A549 (cell line): Measurements from ENCODE around the gene C11orf68. TPM values are rescaled to one million over a fixed set of nuclear protein-coding genes. Genes with fewer than 3 reads are reported as not detected.
A peak's percentile ranks its signal among the peaks of the same experiment; 100 is the strongest.

ENCODE experiments used
- ATAC-seq, 2 experiments: fragments of 200-7000 bp in 1 of 2; fragments of >200 bp in 1 of 2; cut with Nextera tagmentation in 1 of 2; cut with Tn5 transposase in 1 of 2; 3 replicates each; pipeline versions ENCODE4 v1.8.0 to v1.9.1; 2018 to 2020; ENCODE audit warnings: mild to moderate bottlenecking in 1 of 2, moderate library complexity in 1 of 2
- CTCF ChIA-PET: fragments of 300-600 bp; sonication (Branson Sonifier 250); formaldehyde crosslinking; extraction: SDS; loops from one replicate; lab custom pipeline; 2021; ENCODE audit warnings: antibody characterized with exemption, inconsistent platforms; lab: Yijun Ruan, JAX
- POLR2A ChIA-PET: fragments of 350-600 bp; formaldehyde crosslinking; extraction: SDS; loops from one replicate; lab custom pipeline; 2021; ENCODE audit warnings: antibody characterized with exemption, inconsistent platforms; lab: Yijun Ruan, JAX
- DNase-seq, 2 experiments: peaks; one replicate each; pipeline versions ENCODE4 v3.0.0 to v3.0.0-alpha.2; 2011 to 2016; ENCODE audit warnings: low read depth in 1 of 2, low spot score in 1 of 2
- FAIRE-seq: peaks from 2 replicates; lab custom pipeline; 2011; peaks lifted over from hg19 to GRCh38; lab: Jason Lieb, UNC
- H3K27ac ChIP-seq, 2 experiments: fragments of >200 bp; sonication (Bioruptor Twin); formaldehyde crosslinking; 3 replicates each; pipeline ENCODE4 v1.5.1; 2016 to 2017
- H3K4me1 ChIP-seq: fragments of >200 bp; sonication (Bioruptor Twin); formaldehyde crosslinking; 3 replicates; pipeline ENCODE4 v1.6.1; 2016
- H3K4me2 ChIP-seq: fragments of >200 bp; sonication (Bioruptor Twin); formaldehyde crosslinking; 3 replicates; pipeline ENCODE4 v1.6.1; 2016
- H3K4me3 ChIP-seq: fragments of >200 bp; sonication (Bioruptor Twin); formaldehyde crosslinking; 3 replicates; pipeline ENCODE4 v1.5.1; 2016
- H3K9me3 ChIP-seq: fragments of >200 bp; sonication (Bioruptor Twin); formaldehyde crosslinking; 3 replicates; pipeline ENCODE4 v1.6.1; 2016
- ATOH8 ChIP-seq: fragments of 250-450 bp; sonication (Bioruptor Pico); IDR thresholded peaks from 2 replicates; pipeline ENCODE4 v1.5.0; 2020; ENCODE audit warnings: low read depth, mild to moderate bottlenecking, moderate library complexity
- BCL3 ChIP-seq: fragments of >200 bp; sonication (Bioruptor Twin); formaldehyde crosslinking; IDR thresholded peaks from 3 replicates; pipeline ENCODE4 v1.6.1; 2016
- CBX2 ChIP-seq: fragments of 200-600 bp; sonication (generic); IDR thresholded peaks from 2 replicates; pipeline ENCODE4 v1.6.1; 2016; ENCODE audit warnings: low read depth, mild to moderate bottlenecking, borderline replicate concordance
- CTCF ChIP-seq: fragments of >200 bp; sonication (Bioruptor Twin); formaldehyde crosslinking; IDR thresholded peaks from 3 replicates; pipeline ENCODE4 v1.5.1; 2016
- E2F6 ChIP-seq: IDR thresholded peaks from 2 replicates; pipeline ENCODE4 v1.6.1; 2012; ENCODE audit warnings: low read depth, borderline replicate concordance
- EHF ChIP-seq: fragments of 250-450 bp; sonication (Bioruptor Pico); IDR thresholded peaks from 2 replicates; pipeline ENCODE4 v1.5.0; 2020; ENCODE audit warnings: mild to moderate bottlenecking
- FOSL2 ChIP-seq, 2 experiments: fragments of 450-650 bp in 1 of 2; fragments of >200 bp in 1 of 2; sonication (Bioruptor Twin) in 1 of 2; formaldehyde crosslinking; IDR thresholded peaks; 2 replicates each; pipeline versions ENCODE4 v1.5.0 to v1.6.1; 2016 to 2020; ENCODE audit warnings: mild to moderate bottlenecking in 1 of 2, moderate library complexity in 1 of 2
- HOXB13 ChIP-seq: fragments of 250-450 bp; sonication (Bioruptor Pico); IDR thresholded peaks from 2 replicates; pipeline ENCODE4 v1.5.0; 2020; ENCODE audit warnings: low read depth, mild to moderate bottlenecking, moderate library complexity
- HOXB5 ChIP-seq: fragments of 250-450 bp; sonication (Bioruptor Pico); IDR thresholded peaks from 2 replicates; pipeline ENCODE4 v1.5.0; 2020; ENCODE audit warnings: mild to moderate bottlenecking, moderate library complexity
- JUN ChIP-seq, 2 experiments: fragments of >200 bp; sonication (Bioruptor Twin); formaldehyde crosslinking; IDR thresholded peaks; 2 replicates in 1 of 2; 3 replicates in 1 of 2; pipeline ENCODE4 v1.6.1; 2016 to 2017
- MAX ChIP-seq: IDR thresholded peaks from 2 replicates; pipeline ENCODE4 v1.6.1; 2012
- MYC ChIP-seq: IDR thresholded peaks from 2 replicates; pipeline ENCODE4 v1.6.1; 2012; ENCODE audit warnings: mild to moderate bottlenecking, inconsistent platforms, low read length, improper control_type of control experiment, borderline replicate concordance
- NFE2L2 ChIP-seq: fragments of 150-350 bp; conservative IDR thresholded peaks from 2 replicates; pipeline ENCODE4 v1.6.1; 2014; ENCODE audit warnings: low read length
- PHF8 ChIP-seq: fragments of 200-600 bp; sonication (generic); IDR thresholded peaks from 2 replicates; pipeline ENCODE4 v1.6.1; 2016; ENCODE audit warnings: low read depth, mild to moderate bottlenecking, antibody characterized with exemption, moderate library complexity, borderline replicate concordance
- RAD21 ChIP-seq, 2 experiments: fragments of >200 bp in 1 of 2; sonication (Bioruptor Twin) in 1 of 2; formaldehyde crosslinking in 1 of 2; IDR thresholded peaks in 1 of 2; conservative IDR thresholded peaks in 1 of 2; 2 replicates in 1 of 2; 3 replicates in 1 of 2; pipeline ENCODE4 v1.6.1; 2012 to 2018; ENCODE audit warnings: inconsistent platforms in 1 of 2
- RFX5 ChIP-seq: fragments of 450-650 bp; IDR thresholded peaks from 2 replicates; pipeline ENCODE4 v1.7.1; 2014; ENCODE audit warnings: antibody characterized with exemption, mild to moderate bottlenecking, moderate library complexity
- SMC3 ChIP-seq: fragments of >200 bp; sonication (Bioruptor Twin); formaldehyde crosslinking; IDR thresholded peaks from 3 replicates; pipeline ENCODE4 v1.6.1; 2018; ENCODE audit warnings: inconsistent platforms
- ZFP36 ChIP-seq: fragments of 450-650 bp; IDR thresholded peaks from 2 replicates; pipeline ENCODE4 v1.6.1; 2014; ENCODE audit warnings: borderline replicate concordance; ENCODE audit not compliant: partially characterized antibody
- ZSCAN20 ChIP-seq: fragments of 250-450 bp; sonication (Bioruptor Pico); IDR thresholded peaks from 2 replicates; pipeline ENCODE4 v1.8.0; 2022; ENCODE audit warnings: mild to moderate bottlenecking, moderate library complexity
- WGBS: methylation state at CpG from one replicate; pipeline ENCODE4 v1.1.6; 2017; ENCODE audit errors: missing lambda C conversion rate; 5-methylcytosine and 5-hydroxymethylcytosine counted together
- polyA plus RNA-seq, 4 experiments: library from polyadenylated mRNA; depleted of rRNA in 3 of 4; stranded (reverse); fragments of >200 nt; fragmentation: RNase III in 1 of 4; extraction: RNeasy Plus Mini Kit Qiagen cat#74134 plus additional on column Dnase treatment in 1 of 4; gene quantifications; 2 replicates in 3 of 4; 3 replicates in 1 of 4; pipeline ENCODE4 v1.2.3, GENCODE V29; 2011 to 2017

Gene C11orf68
- polyA plus RNA-seq, 2 of the 4 experiments (the other 2 are of a cell fraction) = 10.6 to 17.0 TPM

GRCh38 chr11:65911682-65912568 is 6.9 kb downstream of the C11orf68 start:
- DNase-seq = peak; percentile 68 to 79
- H3K9me3 ChIP-seq = no peaks in the 10 kb centered on the region
- peak overlapping the region; percentile 65 for H3K4me2 ChIP-seq
- ATAC-seq = peak; percentile 7 to 24; a peak in 3 of 6 replicates
- FAIRE-seq = no peak
- TF ChIP-seq FOSL2 (IDR thresholded peaks at IDR 0.05) = no peak
- TF ChIP-seq FOSL2 (CRISPR knock-in tag; IDR thresholded peaks at IDR 0.05) = no peak
- peak; percentile 22; the same call in 1 of the 2 replicates for TF ChIP-seq EHF (CRISPR knock-in tag)
- no peak for TF ChIP-seq CBX2
- peak; percentile 91 for TF ChIP-seq MAX
- 0 out of 5 replicates have a peak, but pooled peaks of 1 of the 2 experiments have one; percentile 21 for TF ChIP-seq JUN (IDR thresholded peaks at IDR 0.05)
- peak; percentile 38 to 54; a peak in 4 of 5 replicates for TF ChIP-seq RAD21 (conservative IDR thresholded peaks at IDR 0.05 in 1 of 2, IDR thresholded peaks at IDR 0.05 in 1 of 2)
- no peak for TF ChIP-seq NFE2L2
- TF ChIP-seq HOXB13 (CRISPR knock-in tag) = peak; percentile 62; the same call in 1 of the 2 replicates
- TF ChIP-seq CTCF = peak; percentile 43; the same call in 2 of the 3 replicates
- peak; percentile 85 for TF ChIP-seq RFX5
- peak; percentile 63; the same call in 1 of the 2 replicates for TF ChIP-seq ATOH8 (CRISPR knock-in tag)
- peak; percentile 95 for TF ChIP-seq E2F6
- TF ChIP-seq SMC3 = peak; percentile 47; the same call in 1 of the 3 replicates
- TF ChIP-seq BCL3 = no peak
- TF ChIP-seq PHF8 = no peak
- TF ChIP-seq HOXB5 (CRISPR knock-in tag) = 0 out of 2 replicates have a peak, but pooled peaks have one; percentile 25
- TF ChIP-seq MYC = 0 out of 2 replicates have a peak, but pooled peaks have one; percentile 31
- ChIA-PET CTCF (interaction anchor here (0.6 to 31.6 kb wide), 11 partner anchors 10 to 132 kb away, joined by 3 to 618 read pairs (median 4); partner anchors contain the start of genes CCDC85B, FIBP and FOSL1), POLR2A (interaction anchor here (0.6 to 2.0 kb wide), 6 partner anchors 10 to 248 kb away, joined by 3 to 13 read pairs (median 3); partner anchors contain the start of genes CCDC85B, FIBP and FOSL1)
- 26% methylated on average over 12 of the region's 14 CpGs for WGBS
- peak overlapping the region; percentile 51 to 100 for H3K27ac ChIP-seq
- no peak overlapping the region for H3K4me3 ChIP-seq
- peaks cover 61% of the 10 kb centered on the region for H3K4me1 ChIP-seq

GRCh38 chr11:65907878-65908277 is 11.0 kb downstream of the C11orf68 start:
- Histone ChIP-seq H3K4me1 (peaks cover 39% of the 10 kb centered on the region), H3K4me3 (no peak overlapping the region), H3K27ac (no peak overlapping the region), H3K4me2 (no peak overlapping the region)
- WGBS = 88% methylated on average over 6 of the region's 6 CpGs
- TF ChIP-seq ZSCAN20 (CRISPR knock-in tag) = no peak
- TF ChIP-seq ZFP36 = peak; percentile 22
- TF ChIP-seq, all 56 proteins: peak for 1
- FAIRE-seq = no peak
- ChIA-PET CTCF (interaction anchor here (31.6 kb wide), 1 partner anchor 14 kb away, joined by 618 read pairs; the partner anchor contains the start of genes CCDC85B, FIBP and FOSL1), POLR2A (interaction anchor here (1.0 kb wide), 1 partner anchor 7 kb away, joined by 3 read pairs; no protein-coding TSS in a partner anchor)
- no peaks in the 10 kb centered on the region for H3K9me3 ChIP-seq
- DNase-seq = no peak
- no peak for ATAC-seq
